Retina (tissue), 1 donor: ENCODE data around the gene RMND5A.
"Not testable (repeated sequence)": the region's sequence is repeated elsewhere in the genome, so short reads cannot be mapped to it uniquely, and the experiment has no call there.

Experiments
- DNase-seq: peaks from one replicate; pipeline ENCODE4 v3.0.0-alpha.2; 2016

The RMND5A gene, protein sequence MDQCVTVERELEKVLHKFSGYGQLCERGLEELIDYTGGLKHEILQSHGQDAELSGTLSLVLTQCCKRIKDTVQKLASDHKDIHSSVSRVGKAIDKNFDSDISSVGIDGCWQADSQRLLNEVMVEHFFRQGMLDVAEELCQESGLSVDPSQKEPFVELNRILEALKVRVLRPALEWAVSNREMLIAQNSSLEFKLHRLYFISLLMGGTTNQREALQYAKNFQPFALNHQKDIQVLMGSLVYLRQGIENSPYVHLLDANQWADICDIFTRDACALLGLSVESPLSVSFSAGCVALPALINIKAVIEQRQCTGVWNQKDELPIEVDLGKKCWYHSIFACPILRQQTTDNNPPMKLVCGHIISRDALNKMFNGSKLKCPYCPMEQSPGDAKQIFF

DNA sequence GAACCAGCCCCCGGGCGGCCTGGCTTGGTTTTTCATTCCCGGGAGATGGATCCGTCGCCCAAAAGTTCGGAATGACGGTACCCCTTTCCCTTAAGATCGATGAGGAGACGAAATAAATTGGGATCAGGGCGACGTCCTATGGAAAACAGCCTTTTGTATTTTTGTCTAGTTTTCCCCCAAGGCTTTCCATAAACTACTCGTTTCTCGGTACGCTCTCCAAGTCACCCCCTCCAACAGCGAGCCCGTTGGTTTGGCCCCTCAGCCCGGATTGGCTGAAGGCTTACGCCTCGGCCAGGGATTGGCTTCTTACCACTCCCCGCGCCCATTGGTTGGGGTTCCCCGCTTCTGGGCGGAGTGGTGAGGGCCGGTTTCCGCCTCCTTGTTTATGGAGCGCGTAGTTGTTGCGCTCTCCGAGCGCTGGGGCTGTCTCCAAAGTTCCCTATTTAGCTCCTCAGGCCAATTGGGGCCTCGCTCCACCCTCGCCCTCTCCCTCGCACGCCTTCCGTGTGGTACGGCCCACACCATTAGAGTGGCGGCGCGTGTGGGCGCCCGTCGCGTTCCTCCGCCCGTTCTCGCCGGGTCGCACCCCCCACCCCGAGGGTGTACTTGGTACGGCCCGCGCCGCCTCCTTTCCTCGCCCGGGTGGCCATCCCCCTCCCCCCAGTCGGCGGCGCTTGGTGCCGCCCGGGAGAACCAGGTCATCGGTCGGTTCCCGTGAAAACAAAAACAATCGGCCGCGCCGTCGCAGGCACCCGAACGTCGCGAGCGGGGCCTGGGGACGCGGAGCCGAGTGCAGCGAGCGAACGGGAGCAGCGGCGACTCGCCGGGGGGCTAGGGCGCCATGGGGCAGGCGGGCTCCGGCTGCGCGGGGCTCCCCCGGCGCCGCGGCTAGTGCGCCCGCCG is at the start of gene RMND5A:
Gene RMND5A, plus strand, starts transcription at position 655 of the 903 bp plus-strand sequence. CDS start 377 bp downstream, outside the sequence.
- DNase-seq: peak; percentile 94

DNA sequence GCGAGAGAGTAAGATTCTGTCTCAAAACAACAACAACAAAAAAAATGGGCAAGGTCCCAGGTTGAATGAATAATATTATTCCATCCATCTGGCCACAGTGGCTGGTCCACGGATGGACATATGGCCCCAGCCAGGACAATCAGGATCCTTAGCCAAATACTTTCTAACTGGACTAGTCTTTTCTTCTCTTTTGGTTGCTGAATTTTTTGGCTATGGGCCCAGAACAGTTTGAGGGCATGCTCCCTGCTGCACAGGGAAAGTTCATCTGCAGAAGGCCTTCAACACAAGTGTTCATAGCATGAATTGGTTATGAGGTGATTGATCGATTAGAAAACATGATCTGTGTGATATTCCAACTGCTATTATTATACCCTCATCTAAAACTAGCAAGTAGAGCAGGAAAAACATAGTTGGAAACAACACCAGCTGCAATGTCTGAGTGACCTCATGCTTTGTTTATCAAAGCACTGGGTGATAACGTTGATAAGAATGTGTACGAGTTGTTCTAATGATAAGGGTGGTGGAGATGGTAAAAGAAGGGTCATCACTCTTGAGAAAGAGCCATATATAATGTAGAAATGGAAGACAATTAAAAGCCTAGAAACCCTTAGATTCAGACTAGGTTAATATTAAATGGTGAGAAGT is 48.6 kb upstream of the RMND5A start:
- no peak for DNase-seq

DNA sequence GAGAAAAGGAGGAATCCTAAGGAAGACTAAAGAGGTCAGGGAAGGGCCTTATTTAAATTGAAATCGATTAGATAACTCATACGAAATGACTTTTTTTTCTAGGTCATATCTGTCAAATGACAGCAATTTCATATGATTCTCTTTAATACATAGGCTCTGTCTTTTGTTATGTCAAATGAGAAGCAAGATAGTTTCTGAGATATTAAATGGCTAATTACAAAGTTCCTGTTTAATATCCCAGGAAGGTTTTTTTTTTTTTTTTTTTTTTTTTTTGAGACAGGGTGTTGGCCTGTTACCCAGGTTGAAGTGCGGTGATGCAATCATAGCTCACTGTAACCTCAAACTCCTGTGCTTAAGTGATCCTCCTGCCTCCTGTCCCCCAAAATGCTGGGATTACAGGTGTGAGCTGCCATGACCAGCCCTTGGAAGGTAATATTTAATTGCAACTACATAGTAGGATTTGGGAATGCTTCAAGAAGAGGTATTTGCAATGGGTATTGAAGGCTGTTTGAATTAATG is 48.0 kb upstream of the RMND5A start:
- DNase-seq: no peak

DNA sequence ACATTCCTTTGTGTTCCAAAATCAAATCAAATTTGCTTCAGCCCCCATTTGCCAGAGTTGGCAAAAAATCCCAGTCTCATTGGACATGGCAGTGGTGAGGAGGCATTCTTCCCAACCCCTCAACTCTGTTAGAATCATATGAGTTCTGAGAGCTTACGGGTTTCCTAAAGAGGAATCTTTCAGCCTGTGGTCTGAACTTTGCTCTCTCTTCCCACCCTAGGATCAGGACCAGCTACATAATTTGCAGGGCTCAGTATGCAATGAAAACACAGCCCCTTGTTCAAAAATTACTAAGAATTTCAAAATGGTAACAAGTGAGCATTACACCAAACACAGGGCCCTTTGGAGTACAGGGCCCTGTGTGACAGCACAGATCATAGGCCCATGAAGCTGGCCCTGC is 47.1 kb upstream of the RMND5A start:
- no peak for DNase-seq

DNA sequence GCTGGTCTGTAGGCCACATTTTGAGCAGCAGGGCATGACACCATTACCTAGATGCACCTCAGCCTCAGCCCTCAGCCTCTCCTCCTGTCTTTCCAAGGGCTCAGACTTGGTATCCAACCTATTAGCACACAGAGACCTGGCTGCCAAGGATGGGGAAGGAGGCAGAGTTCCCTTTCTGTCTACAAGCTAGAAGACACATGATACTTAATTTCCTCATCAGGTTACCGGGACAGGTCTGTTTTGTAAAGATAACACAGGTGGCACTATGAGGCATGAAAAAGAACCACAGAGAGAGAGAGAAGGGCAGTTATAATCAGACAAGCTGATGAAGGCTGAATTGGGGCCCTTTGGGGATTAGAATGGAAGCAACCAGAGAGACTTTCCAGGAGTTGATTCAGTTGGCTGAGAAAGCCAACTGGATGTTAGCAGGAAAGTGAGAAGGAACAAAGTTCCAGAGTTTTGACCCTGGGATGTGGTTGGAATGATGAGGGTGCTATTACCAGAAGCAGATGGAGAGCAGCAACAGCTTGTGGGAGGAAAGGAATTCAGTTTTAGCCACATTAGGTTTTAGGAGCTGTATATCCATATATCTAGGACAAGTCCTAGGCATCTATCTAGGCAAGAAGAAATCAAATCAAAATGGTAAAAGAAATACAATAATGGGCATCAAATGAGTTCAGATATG is 46.0 kb upstream of the RMND5A start:
- no peak for DNase-seq

DNA sequence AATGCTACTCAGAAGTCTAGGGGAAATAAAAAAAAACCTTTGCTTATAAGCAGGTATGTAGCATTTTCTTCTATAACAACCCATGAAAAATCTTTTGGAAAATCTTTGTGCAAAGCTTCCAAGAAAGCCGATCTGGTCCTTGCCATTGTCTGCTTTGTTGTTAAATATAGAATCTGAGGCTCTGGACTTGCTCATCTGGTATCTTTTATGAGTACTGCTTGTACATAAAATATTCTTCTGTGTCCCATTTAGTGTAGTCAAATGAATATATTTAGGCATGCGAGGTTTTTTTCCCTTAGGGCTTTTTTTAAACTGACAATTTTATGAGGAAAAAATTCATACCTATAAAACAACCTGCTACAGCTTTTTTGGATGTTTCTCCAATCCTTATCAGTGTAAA is 45.0 kb upstream of the RMND5A start:
- no peak for DNase-seq

DNA sequence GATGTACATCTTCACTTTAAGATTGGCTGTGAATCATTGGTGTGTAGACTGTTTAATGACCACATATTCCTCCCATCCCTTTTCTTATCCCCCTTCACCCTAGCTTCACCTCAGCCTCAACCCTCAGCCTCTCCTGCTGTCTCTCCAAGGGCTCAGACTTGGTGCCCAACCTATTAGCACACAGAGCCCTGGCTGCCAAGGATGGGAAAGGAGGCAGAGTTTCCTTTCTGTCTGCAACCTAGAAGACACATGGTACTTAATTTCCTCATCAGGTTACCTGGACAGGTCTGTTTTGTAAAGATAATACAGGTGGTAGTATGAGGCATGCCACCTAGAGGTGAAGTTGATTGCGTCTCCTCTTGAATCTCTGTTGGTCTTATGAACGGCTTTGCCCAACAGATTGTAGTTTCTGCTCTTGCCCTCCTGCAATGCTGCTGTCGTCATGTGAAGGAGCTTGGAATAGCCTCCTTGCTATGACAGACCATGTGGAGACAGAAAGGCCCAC is 44.5 kb upstream of the RMND5A start:
- no peak for DNase-seq

DNA sequence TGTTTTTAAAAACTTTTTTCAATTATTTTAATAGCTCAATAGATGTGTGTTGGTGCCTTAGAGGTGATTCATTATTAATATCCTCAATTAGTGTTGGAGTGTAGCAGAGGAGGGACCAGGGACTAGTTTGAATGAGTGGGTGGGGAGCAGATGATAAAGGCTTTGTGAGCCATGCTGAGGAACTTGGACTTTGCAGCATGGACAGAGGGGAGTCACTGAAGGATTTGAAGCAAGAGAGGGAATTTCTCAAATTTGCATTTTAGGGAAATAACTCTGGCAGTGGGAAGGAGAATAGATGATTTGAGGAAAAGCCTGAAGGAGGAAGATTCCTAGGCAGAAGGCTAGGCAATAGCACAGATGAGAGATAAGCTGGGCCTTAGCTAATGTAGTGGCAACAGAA is 42.3 kb upstream of the RMND5A start:
- DNase-seq: no peak

DNA sequence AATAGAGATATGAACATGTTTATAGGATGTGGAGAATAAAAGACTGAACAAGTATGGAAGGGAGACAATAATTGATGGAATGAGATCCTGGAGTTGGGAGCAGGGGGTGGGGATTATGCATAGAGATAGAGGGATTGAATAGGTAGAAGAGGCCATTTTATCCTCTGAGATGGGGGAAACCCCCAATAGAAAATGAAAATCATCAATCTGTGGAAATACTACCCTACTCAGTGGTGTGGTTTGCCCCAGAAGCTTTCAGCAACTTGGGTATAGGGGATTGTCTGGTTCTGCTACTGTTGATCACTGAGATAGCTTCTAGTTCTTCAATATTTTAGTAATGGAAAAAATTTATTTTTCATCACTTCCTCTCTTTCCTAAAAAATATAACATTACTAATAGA is 41.1 kb upstream of the RMND5A start:
- no peak for DNase-seq

DNA sequence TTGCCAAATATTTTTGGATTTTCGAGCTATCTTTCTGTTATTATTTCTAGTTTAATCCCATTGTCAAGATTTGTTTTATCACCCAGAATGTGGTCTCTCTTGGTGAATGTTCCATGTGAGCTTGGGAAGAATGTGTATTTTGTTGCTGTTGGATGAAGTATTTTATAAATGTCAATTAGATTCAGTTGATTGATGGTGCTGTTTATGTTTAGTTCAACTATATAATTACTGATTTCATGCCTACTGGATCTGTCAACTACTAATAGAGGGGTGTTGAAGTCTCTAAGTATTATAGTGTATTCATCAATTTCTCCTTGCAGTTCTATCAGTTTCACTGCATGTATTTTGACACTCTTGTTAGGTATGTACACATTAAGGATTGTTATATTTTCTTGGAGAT is 34.7 kb upstream of the RMND5A start:
- no peak for DNase-seq

DNA sequence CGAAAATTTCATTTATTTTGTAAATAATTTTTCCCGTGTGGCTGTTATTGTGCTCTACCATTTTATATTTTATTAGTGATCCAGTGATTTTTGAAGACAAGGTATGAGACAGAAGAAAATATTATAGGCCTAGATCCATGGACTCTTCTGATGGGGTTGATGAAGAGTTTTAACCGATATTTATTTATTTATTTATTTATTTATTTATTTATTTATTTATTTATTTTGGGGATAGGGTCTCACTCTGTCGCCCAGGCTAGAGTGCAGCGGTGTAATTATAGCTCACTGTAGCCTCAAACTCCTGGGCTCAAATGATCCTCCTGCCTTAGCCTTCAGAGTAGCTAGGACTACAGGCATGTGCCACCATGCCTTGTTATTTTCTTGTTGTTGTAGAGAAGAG is 33.6 kb upstream of the RMND5A start:
- DNase-seq: no peak

DNA sequence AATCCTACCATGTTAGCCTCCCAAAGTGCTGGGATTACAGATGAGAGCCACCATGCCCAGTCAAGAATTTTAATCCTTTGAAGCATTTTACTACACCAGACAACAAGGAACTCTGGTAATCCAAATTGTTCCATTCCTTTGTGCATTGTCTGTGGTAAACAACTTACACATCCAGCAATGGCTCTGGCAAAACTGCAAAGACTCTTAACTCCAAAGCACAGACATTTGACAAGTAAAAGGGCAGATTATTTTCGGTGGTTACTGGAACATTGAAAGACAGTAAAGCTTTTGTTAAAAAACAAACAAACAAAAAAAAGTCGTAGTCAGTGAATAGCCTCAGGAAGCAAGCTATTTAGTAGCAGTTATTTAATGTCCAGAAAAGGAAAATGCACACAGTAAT is 33.2 kb upstream of the RMND5A start:
- no peak for DNase-seq

DNA sequence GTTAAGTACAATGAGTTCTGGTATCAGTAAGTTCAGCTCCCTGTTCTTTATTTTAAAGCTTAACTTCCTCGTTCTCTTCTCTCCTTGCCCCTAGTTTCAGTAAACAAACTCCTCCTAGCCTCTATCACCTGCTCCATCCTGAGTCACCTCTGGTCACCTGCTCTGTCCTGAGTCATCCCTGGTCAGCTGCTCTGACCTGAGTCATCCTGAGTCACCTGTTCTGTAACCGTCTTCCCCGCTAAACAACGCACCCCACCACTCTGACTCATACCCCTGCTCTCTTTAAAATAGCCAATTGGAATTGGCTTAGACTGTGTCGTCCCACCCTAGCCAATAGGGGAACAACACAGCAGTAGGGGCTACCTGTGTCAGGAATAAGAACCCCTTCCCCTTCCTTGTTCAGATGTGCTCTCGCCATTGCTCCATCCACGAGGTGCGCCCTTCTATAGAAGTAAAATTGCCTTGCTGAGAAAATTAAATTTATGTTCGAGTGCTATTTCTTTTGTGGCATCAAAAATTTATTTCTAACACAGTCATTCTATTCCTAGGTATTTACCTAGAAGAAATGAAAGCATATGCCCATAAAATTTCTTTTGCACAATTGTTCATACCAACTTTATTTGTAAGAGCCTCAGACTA is 24.9 kb upstream of the RMND5A start:
- no peak for DNase-seq

DNA sequence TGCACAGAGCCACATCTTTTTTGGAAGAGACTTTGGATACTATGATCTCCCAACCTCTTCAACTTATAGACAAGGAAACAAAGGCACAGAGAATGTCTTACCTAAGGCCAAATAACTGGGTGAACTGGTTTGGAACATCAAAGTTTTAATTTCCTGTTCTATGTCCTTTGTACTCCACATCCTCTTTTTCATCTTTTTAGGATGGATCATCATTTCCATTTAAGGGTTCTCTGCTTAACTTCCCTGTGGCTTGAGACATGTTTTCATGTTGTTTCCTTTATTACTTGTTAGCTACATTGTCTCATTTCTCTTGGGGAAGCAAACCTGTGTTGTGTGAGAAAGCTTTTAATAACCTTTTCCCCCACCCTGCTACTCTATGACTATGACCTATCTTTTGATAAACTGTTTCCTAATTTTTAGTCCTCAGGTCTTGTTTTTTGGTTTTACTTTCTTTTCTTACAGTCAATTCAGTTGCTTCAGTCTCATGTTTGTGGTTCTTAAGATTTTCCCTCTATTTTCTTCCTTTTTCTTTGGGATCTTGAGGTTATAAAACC is 22.5 kb upstream of the RMND5A start:
- no peak for DNase-seq

DNA sequence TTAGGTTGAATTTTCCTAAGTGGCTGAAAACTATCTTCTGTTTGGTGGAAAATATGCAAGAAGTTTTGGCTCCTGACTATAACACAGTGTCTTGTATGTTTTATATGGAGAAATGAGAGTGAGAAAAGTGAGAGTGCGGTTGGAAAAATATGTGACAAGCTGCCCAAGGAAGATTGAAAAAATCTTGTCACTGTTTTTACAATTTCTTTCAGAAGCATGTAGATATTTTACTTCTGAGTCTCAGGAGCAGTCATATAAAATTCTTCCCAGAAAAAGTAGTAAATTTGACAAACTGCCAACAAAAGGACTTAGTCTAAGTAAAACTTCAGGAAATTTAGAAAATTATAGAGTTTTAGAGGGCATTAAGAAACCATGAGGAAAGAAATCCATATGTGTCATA is 19.4 kb upstream of the RMND5A start:
- no peak for DNase-seq

DNA sequence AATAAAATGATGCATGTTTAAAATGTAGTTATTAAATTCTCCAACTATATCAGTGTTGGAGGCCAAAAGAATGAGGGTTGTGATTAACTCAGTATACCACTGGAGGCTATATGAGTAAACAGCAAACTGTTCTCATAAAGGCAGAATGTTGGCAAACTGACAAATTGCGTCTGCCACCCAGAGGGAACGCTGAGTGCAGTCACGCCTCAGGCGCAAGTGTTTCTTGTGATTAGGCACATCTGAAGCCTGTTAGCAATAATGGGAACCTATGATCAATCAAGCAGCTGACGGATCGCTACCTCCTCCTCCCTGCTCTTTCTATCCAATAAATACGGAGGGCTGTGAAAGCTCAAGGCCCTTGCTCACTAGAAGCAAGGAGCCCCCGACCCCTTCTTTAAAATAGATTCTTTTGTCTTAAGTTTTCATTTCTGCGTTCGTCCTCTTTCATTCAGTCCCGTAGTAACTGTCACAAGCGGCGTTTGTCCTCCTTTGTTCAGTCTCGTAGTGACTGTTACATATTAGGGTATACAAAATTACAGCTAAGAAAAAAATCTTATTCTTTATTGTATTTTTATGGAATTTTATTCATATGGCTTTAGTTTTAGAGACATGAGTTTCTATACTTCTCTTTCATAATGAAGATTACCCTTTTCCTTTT is 16.3 kb upstream of the RMND5A start:
- DNase-seq: peak; percentile 18

DNA sequence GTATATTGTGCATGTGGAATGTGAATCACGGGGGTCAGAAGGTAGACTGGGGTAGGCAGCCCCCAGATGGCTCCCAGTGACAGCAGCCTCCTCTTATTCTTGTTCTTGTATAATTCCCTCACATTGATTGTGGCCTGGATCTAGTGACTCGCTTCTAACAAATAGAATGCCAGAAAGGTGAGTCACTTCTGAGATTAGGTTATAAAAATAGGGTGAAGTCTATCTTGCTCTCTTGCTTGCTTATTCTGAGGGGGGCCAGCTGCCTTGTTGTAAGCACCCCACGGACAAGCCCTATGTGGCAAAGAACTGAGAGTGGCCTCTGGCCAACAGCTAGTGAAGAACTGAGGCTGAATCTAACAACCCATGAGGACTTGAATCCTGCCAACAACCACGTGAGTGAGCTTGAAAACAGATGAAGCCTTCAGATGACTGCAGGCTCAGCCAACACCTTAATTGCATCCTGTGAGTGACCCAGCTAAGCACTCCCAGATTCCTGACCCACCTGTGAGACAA is 15.6 kb upstream of the RMND5A start:
- DNase-seq: no peak

DNA sequence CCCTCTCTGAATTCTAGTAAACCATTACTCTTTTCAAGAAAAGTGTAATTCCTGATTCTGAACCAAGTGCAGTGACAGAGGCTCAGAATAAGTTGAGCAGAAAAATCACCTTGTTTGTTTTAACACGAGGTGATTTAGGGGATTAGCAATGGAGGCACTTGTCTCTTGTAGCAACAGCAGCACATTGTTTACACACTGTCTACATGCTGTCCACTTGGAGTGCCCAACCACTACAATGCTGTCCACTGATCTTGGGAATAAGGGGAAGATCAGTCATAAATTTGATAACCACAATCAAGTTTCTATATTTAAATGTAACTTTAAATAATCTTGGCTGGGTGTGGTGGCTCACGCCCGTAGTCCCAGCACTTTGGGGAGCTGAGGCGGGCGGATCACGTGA is 13.9 kb upstream of the RMND5A start:
- no peak for DNase-seq

DNA sequence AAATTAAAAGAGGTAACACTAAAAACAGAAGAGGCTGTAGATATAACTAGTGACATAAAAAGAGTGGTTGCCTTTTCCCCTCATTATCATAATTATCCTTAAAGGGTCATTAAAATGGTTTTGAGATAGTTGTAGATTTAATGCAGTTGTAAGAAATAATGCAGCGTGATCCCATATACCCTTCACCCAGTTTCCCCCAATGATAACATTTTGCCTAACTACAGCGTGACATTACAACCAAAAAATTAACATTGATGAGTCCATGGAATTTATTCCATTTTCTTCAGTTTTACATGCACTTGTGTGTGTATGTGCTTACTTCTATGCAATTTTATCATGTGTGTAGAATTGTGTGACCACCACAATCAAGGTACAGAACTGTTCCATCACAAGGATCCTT is 13.2 kb upstream of the RMND5A start:
- DNase-seq: no peak

DNA sequence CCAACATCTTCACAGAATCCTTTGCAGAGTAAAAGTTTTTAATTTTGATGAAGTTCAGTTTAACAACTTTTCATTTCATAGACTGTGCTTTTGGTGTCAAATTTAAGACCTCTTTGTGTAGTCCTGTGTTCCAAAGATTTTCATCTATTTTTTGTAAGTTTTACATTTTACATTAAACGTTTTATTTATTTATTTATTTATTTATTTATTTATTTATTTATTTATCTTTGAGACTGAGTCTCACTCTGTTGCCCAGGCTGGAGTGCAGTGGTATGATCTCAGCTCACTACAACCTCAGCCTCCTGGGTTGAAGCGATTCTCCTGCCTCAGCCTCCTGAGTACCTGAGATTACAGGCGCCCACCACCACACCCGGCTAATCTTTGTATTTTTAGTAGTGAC is 12.0 kb upstream of the RMND5A start:
- DNase-seq: not testable (repeated sequence)
